Tibial nerve (tissue), 4 donors: ENCODE data around the gene MTUS2. TPM values are rescaled to one million over a fixed set of nuclear protein-coding genes. Genes with fewer than 3 reads are reported as not detected.

Source experiments
- DNase-seq, 2 donors: peaks; one replicate each; pipeline ENCODE4 v3.0.0-alpha.2; 2019; ENCODE audit warnings: low spot score in 2 of 2
- H3K27ac ChIP-seq, 4 donors: fragments of 200-600 bp; sonication (generic) in 3 of 4; one replicate each; pipeline ENCODE4 v1.5.1; 2017 to 2019; ENCODE audit warnings: mild to moderate bottlenecking in 1 of 4
- H3K27me3 ChIP-seq, 2 donors: fragments of 200-600 bp; sonication (generic) in 1 of 2; one replicate each; pipeline versions ENCODE4 v1.5.1 to v1.6.0; 2017 to 2019
- H3K36me3 ChIP-seq, 3 donors: fragments of 200-600 bp; sonication (generic); one replicate each; pipeline ENCODE4 v1.5.1; 2018 to 2019
- H3K4me1 ChIP-seq, 4 donors: fragments of 200-600 bp; sonication (generic) in 3 of 4; one replicate each; pipeline ENCODE4 v1.5.1; 2017 to 2019
- H3K4me3 ChIP-seq, 4 donors: fragments of 200-600 bp; sonication (generic) in 3 of 4; one replicate each; pipeline ENCODE4 v1.5.1; 2017 to 2019; ENCODE audit warnings: mild to moderate bottlenecking in 1 of 4, moderate library complexity in 1 of 4
- H3K9me3 ChIP-seq, 4 donors: fragments of 200-600 bp; sonication (generic) in 3 of 4; one replicate each; pipeline ENCODE4 v1.5.1; 2017 to 2019
- CTCF ChIP-seq, 5 experiments: fragments of 200-600 bp in 3 of 5; fragments of 450-650 bp in 2 of 5; sonication (generic) in 3 of 5; IDR thresholded peaks; one replicate each; pipeline ENCODE4 v1.5.1; 2016 to 2019; ENCODE audit warnings: antibody characterized with exemption in 5 of 5, mild to moderate bottlenecking in 3 of 5, moderate library complexity in 2 of 5
- EP300 ChIP-seq, 2 donors: sonication (generic); formaldehyde crosslinking; IDR thresholded peaks; one replicate each; pipeline ENCODE4 v1.6.1; 2017; ENCODE audit warnings: antibody characterized with exemption in 2 of 2, mild to moderate bottlenecking in 1 of 2
- POLR2A ChIP-seq, 2 donors: fragments of 450-650 bp; IDR thresholded peaks; one replicate each; pipeline ENCODE4 v1.6.1; 2017; ENCODE audit warnings: antibody characterized with exemption in 2 of 2, mild to moderate bottlenecking in 2 of 2, moderate library complexity in 2 of 2
- WGBS, 2 donors: methylation state at CpG; one replicate each; pipeline ENCODE4 v1.1.5; 2018; 5-methylcytosine and 5-hydroxymethylcytosine counted together
- total RNA-seq, 4 donors: library from RNA; depleted of rRNA; stranded (reverse); fragments of >200 nt; gene quantifications; one replicate each; pipeline ENCODE4 v1.1.0, GENCODE V29; 2016

The MTUS2 gene
- total RNA-seq, 4 donors from 2014 or later = 0.20 TPM; not detected in 3

GRCh38 chr13:28991764-28992163 lies 171.6 kb downstream of the MTUS2 start:
- Histone ChIP-seq H3K4me3 (no peak overlapping the region), H3K27ac (no peak overlapping the region), H3K27me3 (no peaks in the 10 kb centered on the region), H3K9me3 (peaks cover 0 to 10% (median 0%) of the 10 kb centered on the region in 4 donors), H3K4me1 (no peaks in the 10 kb centered on the region), H3K36me3 (no peaks in the 10 kb centered on the region)
- TF ChIP-seq EP300 (IDR thresholded peaks at IDR 0.05) (no peak), CTCF (IDR thresholded peaks at IDR 0.05) (no peak), POLR2A (IDR thresholded peaks at IDR 0.05) (no peak)
- no peak for DNase-seq

GRCh38 chr13:29000826-29001225 lies 180.7 kb downstream of the MTUS2 start:
- TF ChIP-seq POLR2A (IDR thresholded peaks at IDR 0.05) = no peak
- TF ChIP-seq CTCF (IDR thresholded peaks at IDR 0.05) = no peak
- no peak for TF ChIP-seq EP300 (IDR thresholded peaks at IDR 0.05)
- no peak for DNase-seq
- Histone ChIP-seq H3K27me3 (no peaks in the 10 kb centered on the region), H3K27ac (no peak overlapping the region), H3K4me3 (no peak overlapping the region), H3K9me3 (peaks cover 0 to 22% (median 0%) of the 10 kb centered on the region in 4 donors), H3K36me3 (no peaks in the 10 kb centered on the region), H3K4me1 (no peaks in the 10 kb centered on the region)
- WGBS, 2 donors = 92 to 95% methylated on average over 3 of the region's 3 CpGs

- DNase-seq = no peak
- H3K4me3 ChIP-seq = no peak overlapping the region
Measured at GRCh38 chr13:29005035-29005762, 185.1 kb downstream of the MTUS2 start.

GRCh38 chr13:29005763-29006120 lies 185.6 kb downstream of the MTUS2 start:
- TF ChIP-seq CTCF (IDR thresholded peaks at IDR 0.05) = no peak
- no peak for TF ChIP-seq POLR2A (IDR thresholded peaks at IDR 0.05)
- no peak for TF ChIP-seq EP300 (IDR thresholded peaks at IDR 0.05)
- Histone ChIP-seq H3K27me3 (no peaks in the 10 kb centered on the region), H3K4me1 (no peaks in the 10 kb centered on the region), H3K27ac (no peak overlapping the region), H3K9me3 (peaks cover 0 to 9% (median 0%) of the 10 kb centered on the region in 4 donors), H3K36me3 (no peaks in the 10 kb centered on the region), H3K4me3 (no peak overlapping the region)
- 52 to 68% methylated on average over 2 of the region's 2 CpGs for WGBS, 2 donors
- no peak for DNase-seq

More at GRCh38 chr13:29005035-29005762, 185.1 kb downstream of the MTUS2 start:
- Histone ChIP-seq H3K4me1 (no peaks in the 10 kb centered on the region), H3K27me3 (no peaks in the 10 kb centered on the region), H3K27ac (no peak overlapping the region), H3K9me3 (peaks cover 0 to 14% (median 0%) of the 10 kb centered on the region in 4 donors), H3K36me3 (no peaks in the 10 kb centered on the region)
- TF ChIP-seq EP300 (IDR thresholded peaks at IDR 0.05) (no peak), POLR2A (IDR thresholded peaks at IDR 0.05) (no peak), CTCF (IDR thresholded peaks at IDR 0.05) (no peak)
- WGBS, 2 donors = 59 to 62% methylated on average over 8 of the region's 8 CpGs

- no peaks in the 10 kb centered on the region for H3K27me3 ChIP-seq
- TF ChIP-seq EP300 (IDR thresholded peaks at IDR 0.05) = no peak
- no peak for TF ChIP-seq CTCF (IDR thresholded peaks at IDR 0.05)
- H3K27ac ChIP-seq = no peak overlapping the region
- no peak overlapping the region for H3K4me3 ChIP-seq
- H3K4me1 ChIP-seq = no peaks in the 10 kb centered on the region
- DNase-seq = no peak
- no peaks in the 10 kb centered on the region for H3K36me3 ChIP-seq
- 65 to 73% methylated on average over 2 of the region's 2 CpGs for WGBS, 2 donors
- peaks cover 0 to 4% (median 0%) of the 10 kb centered on the region in 4 donors for H3K9me3 ChIP-seq
Measured at GRCh38 chr13:29006359-29006850, 186.3 kb downstream of the MTUS2 start.
